ENCODE data around the gene LFNG. TPM values are rescaled to one million over a fixed set of nuclear protein-coding genes. Genes with fewer than 3 reads are reported as not detected.

Gene LFNG
- total RNA-seq, 2 donors from 2014 or later, result 16.0 to 47.2 TPM

DNA sequence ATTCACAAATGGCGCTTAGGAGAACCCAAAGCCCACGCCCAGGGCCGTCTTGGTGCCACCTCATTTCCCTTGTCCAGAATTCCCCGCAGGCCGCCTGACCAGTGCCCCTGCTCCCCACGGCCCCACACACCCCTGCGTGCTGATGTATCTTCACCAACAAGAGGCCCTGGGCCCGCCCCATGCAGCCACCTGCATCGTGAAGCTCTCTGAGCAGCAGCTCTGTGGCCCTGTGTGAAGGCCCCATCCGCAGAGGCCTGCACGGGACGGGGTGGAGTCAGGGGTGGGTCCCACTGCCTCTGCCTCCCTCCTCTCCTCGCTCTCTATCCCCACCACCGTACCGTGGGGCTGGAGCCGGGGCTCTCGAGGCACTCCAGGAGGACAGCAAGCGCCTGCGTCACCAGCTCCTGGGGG is 21.1 kb downstream of the LFNG start:
- H3K36me3 ChIP-seq (ENCODE audit: control insufficient read depth, insufficient read depth, low read length), result peaks cover 10% of the 10 kb centered on the region
- DNase-seq, result no peak
- H3K4me1 ChIP-seq (ENCODE audit: control insufficient read depth, insufficient read depth, low read length), result no peaks in the 10 kb centered on the region
- peaks cover 38% of the 10 kb centered on the region for H3K36me3 Mint-ChIP-seq (ENCODE audit: low read depth)
- 90 to 95% methylated on average over 2 to 19 of the region's 19 CpGs for WGBS, 2 experiments (ENCODE audit: insufficient coverage in 1 of 2, insufficient read length in 1 of 2)
- no peaks in the 10 kb centered on the region for H3K27me3 Mint-ChIP-seq (ENCODE audit: insufficient read depth)
- H3K4me3 Mint-ChIP-seq, result no peak overlapping the region
- H3K9me3 ChIP-seq (ENCODE audit: control insufficient read depth, low read length), result no peaks in the 10 kb centered on the region
- H3K27me3 ChIP-seq (ENCODE audit: control insufficient read depth, insufficient read depth, low read length, poor library complexity, severe bottlenecking), result no peaks in the 10 kb centered on the region
- H3K27ac Mint-ChIP-seq, result no peak overlapping the region
- H3K4me1 Mint-ChIP-seq, result no peaks in the 10 kb centered on the region
- TF ChIP-seq, protein P1, sequence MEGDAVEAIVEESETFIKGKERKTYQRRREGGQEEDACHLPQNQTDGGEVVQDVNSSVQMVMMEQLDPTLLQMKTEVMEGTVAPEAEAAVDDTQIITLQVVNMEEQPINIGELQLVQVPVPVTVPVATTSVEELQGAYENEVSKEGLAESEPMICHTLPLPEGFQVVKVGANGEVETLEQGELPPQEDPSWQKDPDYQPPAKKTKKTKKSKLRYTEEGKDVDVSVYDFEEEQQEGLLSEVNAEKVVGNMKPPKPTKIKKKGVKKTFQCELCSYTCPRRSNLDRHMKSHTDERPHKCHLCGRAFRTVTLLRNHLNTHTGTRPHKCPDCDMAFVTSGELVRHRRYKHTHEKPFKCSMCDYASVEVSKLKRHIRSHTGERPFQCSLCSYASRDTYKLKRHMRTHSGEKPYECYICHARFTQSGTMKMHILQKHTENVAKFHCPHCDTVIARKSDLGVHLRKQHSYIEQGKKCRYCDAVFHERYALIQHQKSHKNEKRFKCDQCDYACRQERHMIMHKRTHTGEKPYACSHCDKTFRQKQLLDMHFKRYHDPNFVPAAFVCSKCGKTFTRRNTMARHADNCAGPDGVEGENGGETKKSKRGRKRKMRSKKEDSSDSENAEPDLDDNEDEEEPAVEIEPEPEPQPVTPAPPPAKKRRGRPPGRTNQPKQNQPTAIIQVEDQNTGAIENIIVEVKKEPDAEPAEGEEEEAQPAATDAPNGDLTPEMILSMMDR (conservative IDR thresholded peaks at IDR 0.05), result no peak
- H3K27ac ChIP-seq (ENCODE audit: low read depth, low read length), result no peak overlapping the region
- H3K4me3 ChIP-seq (ENCODE audit: low read length), result no peak overlapping the region
- peaks cover 1% of the 10 kb centered on the region for H3K9me3 Mint-ChIP-seq
- no peak overlapping the region for H3K9ac ChIP-seq (ENCODE audit: extremely low read depth, low read length, poor library complexity, severe bottlenecking)

DNA sequence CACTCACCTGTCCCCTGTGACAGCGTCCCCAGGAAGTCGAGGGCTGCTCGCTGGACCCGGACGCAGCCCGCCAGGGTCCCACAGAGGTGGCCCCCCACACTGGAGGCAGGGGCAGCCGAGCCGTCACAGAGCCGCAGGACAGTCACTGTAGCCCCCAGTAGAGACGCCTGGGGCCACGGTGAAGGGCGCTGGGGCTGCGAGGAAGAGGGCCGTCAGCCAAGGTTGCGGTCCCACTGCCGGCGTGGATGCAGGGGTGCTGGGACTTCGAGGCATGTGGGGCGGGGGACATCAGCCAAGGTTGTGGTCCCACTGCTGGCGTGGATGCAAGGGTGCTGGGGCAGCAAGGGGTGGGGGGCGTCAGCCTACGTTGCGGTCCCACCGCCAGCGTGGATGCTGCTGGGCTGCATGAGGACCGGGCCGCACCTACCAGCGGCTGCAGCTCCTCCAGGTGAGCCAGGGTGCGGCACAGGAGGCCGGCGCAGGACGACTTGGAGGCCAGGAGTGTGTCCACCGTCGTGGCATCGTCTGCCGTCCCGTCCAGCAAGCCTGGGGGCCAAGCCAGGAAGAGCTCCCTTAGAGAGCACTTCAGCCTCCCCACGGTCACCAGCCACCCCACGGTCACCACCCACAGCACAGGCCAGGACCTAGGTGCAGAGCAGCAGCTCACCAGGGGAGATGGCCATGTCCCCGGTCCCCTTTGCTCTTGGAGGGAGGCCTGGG is 21.9 kb downstream of the LFNG start:
- no peaks in the 10 kb centered on the region for H3K9me3 Mint-ChIP-seq
- peaks cover 10% of the 10 kb centered on the region for H3K36me3 ChIP-seq (ENCODE audit: control insufficient read depth, insufficient read depth, low read length)
- DNase-seq, result no peak
- 97 to 98% methylated on average over 36 to 40 of the region's 40 CpGs for whole genome bisulfite sequencing, 2 experiments (ENCODE audit: insufficient coverage in 1 of 2, insufficient read length in 1 of 2)
- no peaks in the 10 kb centered on the region for H3K4me1 ChIP-seq (ENCODE audit: control insufficient read depth, insufficient read depth, low read length)
- H3K27me3 ChIP-seq (ENCODE audit: control insufficient read depth, insufficient read depth, low read length, poor library complexity, severe bottlenecking), result no peaks in the 10 kb centered on the region
- no peak overlapping the region for H3K27ac Mint-ChIP-seq
- H3K9me3 ChIP-seq (ENCODE audit: control insufficient read depth, low read length), result no peaks in the 10 kb centered on the region
- H3K4me1 Mint-ChIP-seq, result no peaks in the 10 kb centered on the region
- H3K27ac ChIP-seq (ENCODE audit: low read depth, low read length), result no peak overlapping the region
- no peak overlapping the region for H3K4me3 ChIP-seq (ENCODE audit: low read length)
- H3K27me3 Mint-ChIP-seq (ENCODE audit: insufficient read depth), result no peaks in the 10 kb centered on the region
- peaks cover 42% of the 10 kb centered on the region for H3K36me3 Mint-ChIP-seq (ENCODE audit: low read depth)
- TF ChIP-seq, protein P1 (conservative IDR thresholded peaks at IDR 0.05), result no peak
- no peak overlapping the region for H3K9ac ChIP-seq (ENCODE audit: extremely low read depth, low read length, poor library complexity, severe bottlenecking)
- H3K4me3 Mint-ChIP-seq, result no peak overlapping the region

DNA sequence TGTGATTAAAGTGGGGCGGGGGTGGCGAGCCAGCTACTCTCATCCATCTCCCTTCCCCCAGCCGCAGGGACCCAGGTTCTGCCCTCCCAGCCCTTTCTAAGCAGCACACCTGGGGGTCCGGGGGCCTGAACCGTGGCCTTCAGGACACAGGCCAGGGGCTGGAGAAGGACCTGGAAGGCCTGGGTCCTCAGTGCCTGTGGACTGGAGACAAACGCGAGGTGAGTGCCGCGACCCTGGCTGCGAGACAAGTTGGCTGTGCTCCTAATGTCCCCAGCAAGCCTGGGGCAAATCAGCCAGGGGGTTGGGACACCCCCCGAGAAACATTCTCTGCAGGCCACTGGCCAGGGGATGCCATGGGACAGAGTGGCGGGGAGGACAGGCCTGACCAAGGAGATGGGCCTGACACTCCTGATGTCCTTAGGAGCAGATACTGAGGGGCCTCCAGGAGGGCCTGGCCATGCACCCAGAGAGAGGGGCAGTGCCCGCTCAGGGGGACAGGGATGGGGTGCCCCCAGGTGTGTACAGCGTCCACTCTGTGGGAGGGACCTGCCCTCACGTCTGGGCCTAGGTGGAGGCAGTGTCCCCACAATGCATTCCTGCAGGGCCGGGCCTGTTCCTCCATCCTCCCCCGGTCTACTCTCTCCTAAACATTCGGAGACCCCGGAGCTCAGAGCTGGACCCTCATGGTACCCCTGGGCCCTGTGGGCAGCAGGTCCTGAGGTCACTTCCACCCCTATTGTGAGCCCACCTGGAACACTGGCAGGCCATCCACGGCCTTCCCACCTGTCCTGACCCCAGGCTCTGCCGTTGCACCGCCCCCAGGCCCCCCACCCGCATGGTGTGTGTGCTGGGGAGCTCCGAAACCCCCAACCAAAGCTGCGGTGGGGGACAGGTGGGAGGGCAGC is 22.7 kb downstream of the LFNG start:
- H3K36me3 ChIP-seq (ENCODE audit: control insufficient read depth, insufficient read depth, low read length), result peaks cover 14% of the 10 kb centered on the region
- no peak overlapping the region for H3K4me3 Mint-ChIP-seq
- no peaks in the 10 kb centered on the region for H3K9me3 Mint-ChIP-seq

More for the DNA sequence above, 22.7 kb downstream of the LFNG start:
- Histone ChIP-seq H3K4me1 (ENCODE audit: control insufficient read depth, insufficient read depth, low read length) (no peaks in the 10 kb centered on the region), H3K27ac (ENCODE audit: low read depth, low read length) (no peak overlapping the region), H3K27me3 (ENCODE audit: control insufficient read depth, insufficient read depth, low read length, poor library complexity, severe bottlenecking) (no peaks in the 10 kb centered on the region), H3K9me3 (ENCODE audit: control insufficient read depth, low read length) (no peaks in the 10 kb centered on the region), H3K4me3 (ENCODE audit: low read length) (no peak overlapping the region), H3K9ac (ENCODE audit: extremely low read depth, low read length, poor library complexity, severe bottlenecking) (no peak overlapping the region)
- Mint-ChIP-seq H3K36me3 (ENCODE audit: low read depth) (peaks cover 49% of the 10 kb centered on the region), H3K27ac (no peak overlapping the region), H3K4me1 (no peaks in the 10 kb centered on the region), H3K27me3 (ENCODE audit: insufficient read depth) (no peaks in the 10 kb centered on the region)
- TF ChIP-seq, protein P1 (conservative IDR thresholded peaks at IDR 0.05), result no peak
- DNase-seq, result no peak
- 93 to 95% methylated on average over 15 to 25 of the region's 25 CpGs for WGBS, 2 experiments (ENCODE audit: insufficient coverage in 1 of 2, insufficient read length in 1 of 2)

All from endodermal cell (in vitro differentiated cells).